T-helper 1 cell (primary cell): ENCODE results near the gene THSD4.
"Not testable (repeated sequence)": the region's sequence is repeated elsewhere in the genome, so short reads cannot be mapped to it uniquely, and the experiment has no call there.

Experiments used
- DNase-seq, 5 donors: peaks; one replicate each; pipeline ENCODE4 v3.0.0-alpha.2; 2012 to 2020

The THSD4 gene

DNA sequence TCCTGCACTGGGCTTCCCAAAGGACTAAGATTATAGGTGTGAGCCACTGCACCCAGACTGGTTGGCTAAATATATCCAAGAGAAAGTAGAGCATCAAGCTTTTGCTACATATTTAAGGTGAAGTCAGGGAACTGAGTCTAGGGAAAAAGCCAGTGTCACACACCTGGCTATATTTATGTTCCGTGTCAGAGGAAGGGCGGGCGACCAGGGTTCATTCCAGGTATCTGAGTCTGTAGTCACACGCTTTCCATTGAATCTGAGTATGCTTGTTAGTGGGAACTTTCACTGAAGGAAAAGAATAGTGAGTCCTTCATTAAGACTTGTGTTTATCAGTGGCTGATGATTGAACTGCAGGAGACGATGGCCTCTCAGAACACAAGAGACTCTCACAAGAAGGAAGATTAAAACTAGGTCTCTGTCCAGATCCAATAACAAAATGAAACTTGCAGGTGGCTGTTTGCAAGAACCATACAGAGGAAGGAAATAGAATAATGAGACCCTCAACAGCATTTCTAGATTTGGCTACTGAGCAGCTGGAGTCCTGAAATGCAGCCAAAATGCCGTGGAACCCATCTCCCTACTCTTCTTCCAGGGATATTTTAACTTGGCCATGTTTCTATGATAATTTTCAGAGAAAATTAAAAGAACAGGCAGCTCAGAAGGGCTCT lies 276.3 kb downstream of the THSD4 start:
- no peak for DNase-seq

GRCh38 chr15:71392861-71393283 lies 277.6 kb downstream of the THSD4 start:
- no peak for DNase-seq

DNA sequence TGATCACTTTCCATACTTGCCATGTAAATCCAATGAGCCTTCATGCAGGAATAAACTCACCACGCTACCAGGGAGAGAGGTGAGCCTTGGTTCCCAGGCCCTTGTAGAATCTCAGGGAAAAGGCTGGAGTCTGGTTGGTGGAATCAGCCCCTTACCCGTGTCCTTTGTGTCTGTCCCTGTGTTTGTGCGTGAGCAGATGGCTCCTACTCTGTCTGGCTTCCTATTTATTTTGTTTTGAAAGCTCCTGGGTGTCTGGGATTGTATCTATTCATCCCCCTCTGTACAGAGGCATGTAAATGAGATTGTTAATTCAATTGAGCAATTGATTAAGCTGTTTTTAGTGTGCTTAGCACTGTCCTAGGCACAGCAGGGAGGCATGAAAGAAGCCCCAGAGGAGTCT lies 278.1 kb downstream of the THSD4 start:
- DNase-seq = no peak

GRCh38 chr15:71396536-71397125 lies 281.4 kb downstream of the THSD4 start:
- DNase-seq = no peak

DNA sequence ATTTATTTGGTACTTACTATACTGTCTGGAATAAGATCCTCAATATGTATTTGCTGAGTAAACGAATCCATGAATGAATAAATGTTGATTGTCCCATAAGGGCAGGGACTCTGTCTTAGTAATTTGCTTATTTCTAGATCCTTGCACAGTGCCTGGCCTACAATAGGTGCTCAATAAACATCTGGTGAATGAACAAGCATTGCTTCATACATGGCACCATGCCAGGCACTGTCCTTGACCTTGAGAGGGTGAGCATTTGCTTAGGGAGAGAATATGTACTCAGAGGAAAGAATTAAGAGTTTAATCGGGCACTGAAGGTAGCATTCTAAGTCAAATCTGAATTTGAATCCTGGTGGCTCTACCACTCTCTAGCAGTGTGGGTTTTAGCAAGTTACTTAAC lies 282.1 kb downstream of the THSD4 start:
- DNase-seq = no peak

DNA sequence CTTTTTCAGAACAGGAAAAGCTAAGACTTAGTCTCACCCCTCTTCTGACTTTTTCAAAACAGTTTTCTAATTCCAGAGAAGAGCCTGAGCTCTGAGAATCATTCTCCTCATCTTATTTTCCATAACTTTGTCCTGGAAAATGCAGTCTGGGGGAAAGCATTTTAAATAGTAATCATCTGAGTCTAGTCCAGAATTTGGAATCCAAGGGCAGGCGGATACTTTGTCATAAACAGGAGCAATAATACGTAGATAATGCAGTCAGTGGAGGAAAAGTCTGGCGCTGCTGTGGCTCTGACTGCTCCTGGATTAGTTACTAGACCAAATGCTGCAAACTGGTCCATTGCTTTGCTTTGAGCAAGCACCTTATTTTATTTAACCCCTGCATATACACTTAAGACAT lies 285.0 kb downstream of the THSD4 start:
- DNase-seq = no peak

GRCh38 chr15:71401728-71402127 lies 286.5 kb downstream of the THSD4 start:
- DNase-seq = not testable (repeated sequence)

DNA sequence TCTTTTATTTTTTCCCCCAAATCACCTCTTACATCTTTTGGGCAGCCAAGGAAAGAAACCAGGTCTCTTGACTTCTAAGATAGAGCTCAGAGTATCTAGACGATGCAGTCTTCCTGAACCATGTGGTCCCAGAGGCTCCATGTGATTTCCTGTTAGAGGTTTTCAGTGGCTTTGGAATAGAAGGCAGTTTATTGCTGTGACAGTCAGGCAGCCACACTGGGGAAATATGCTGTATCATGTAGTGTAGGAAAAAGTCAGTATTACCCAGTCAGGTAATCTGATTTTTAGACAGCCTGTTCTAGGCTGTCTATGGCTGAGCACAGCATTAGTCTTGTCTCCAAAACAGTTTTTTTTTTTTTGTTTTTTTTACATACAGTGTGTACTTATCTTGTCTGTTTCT lies 294.3 kb downstream of the THSD4 start:
- DNase-seq = no peak

- DNase-seq = no peak
Observed at GRCh38 chr15:71410347-71410746, 295.1 kb downstream of the THSD4 start.

DNA sequence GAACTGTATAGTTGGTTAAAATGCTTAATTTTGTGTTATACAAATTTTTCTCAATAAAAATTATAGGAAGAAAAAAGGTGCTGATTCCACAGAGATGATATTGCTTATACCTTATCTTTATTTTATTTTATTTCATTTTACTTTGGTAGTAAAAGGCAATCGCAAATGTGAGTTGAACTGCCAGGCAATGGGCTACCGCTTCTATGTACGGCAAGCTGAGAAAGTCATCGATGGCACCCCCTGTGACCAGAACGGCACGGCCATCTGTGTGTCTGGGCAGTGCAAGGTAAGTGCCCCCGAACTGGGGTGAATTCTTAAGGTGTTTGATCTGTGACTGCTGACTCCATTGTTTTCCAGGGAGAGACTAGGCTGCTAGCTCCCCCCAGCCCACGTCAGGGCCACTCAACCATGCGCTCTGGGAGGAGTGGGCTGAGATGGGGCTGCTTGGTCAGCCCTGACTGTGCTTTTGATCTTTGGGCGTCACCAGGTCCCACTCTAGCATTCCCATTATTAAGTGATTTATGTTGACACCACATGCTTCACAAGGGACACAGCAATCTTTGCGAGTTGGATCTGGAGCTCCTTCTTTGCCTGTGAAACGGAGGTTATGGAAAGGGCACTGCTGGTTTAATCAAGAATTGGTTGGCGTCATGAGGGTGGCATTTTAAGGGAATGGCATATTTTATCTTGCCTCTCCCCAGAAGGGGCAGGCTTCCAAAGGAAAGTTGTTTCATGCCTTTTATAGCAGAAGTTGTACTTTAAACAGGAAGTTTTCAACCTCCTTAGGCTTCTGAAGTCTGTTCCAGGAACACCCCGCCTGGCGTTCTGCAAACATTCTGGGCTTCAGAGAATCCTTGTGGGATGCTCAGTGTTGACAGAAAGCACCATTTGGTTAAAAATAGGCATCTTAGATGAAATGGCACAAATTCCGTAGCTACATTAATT lies 296.5 kb downstream of the THSD4 start:
- no peak for DNase-seq

DNA sequence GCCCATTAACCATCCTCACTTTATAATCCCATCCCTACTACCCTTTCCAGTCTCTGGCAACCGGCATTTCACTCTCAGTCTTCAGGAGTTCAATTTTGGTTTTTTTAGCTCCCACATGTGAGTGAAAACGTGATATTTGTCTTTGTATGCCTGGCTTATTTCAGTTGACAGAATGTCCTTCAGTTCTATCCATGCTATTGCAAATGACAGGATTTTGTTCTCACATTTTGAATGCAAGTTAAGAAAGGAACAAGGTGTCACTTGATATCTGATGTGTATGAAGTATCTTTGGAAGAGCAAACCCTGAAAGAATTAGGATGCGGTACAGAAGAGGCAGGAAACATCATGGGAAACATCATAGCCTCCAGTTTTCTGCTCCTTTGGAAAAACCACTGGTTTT lies 298.1 kb downstream of the THSD4 start:
- no peak for DNase-seq

DNA sequence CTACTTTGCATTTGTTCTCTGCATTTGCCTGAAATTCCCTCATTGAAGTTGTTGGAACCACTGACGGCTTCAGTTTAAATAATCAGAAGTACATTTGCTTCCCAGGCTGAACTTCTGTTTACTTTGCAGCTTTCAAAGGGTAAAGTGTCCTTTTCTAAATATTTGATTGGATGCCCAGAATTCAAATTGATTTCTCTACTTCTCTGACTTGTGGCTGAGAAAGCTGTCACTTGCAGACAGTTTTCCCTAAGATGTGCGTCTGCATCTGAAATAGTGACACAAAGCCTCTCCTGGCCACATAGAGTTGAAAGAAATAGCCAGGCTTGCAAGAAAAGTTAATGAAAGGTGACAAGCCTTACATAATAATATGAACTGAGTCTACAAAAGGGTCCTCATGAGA lies 299.6 kb downstream of the THSD4 start:
- DNase-seq = no peak

DNA sequence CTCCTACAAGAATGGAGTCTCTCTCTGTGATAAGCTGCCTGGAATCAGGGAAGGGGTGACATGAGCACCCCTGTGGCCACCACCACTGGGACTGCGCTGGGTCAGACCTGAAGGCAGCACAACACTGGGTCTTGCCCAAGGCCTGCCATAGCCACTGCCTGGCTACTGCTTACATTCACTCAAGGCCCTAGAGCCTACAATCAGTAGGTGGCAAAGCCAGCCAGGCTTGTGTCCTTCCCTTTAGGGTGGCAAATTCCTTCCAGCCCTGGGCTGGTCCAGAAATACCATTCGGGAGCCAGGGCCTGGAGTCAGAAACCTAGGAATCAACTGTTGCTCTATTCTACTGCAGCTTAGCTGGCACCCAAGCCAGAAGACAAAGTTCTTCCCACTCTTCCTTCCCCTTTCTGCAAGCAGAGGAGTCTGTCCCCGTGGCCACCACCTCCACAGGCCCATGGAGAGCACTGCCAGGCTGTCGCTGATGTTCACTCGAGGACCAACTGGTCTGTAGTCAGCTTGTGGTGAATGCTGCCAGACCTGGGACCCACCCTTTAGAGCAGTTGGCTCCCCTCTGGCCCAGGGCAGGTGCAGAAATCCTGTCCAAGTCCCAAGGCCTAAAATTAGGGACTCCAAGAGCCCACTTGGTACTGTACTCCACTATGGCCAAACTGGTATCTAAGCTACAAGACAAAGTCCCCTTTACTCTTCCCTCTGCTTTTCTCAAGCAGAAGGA lies 307.4 kb downstream of the THSD4 start:
- DNase-seq = no peak

DNA sequence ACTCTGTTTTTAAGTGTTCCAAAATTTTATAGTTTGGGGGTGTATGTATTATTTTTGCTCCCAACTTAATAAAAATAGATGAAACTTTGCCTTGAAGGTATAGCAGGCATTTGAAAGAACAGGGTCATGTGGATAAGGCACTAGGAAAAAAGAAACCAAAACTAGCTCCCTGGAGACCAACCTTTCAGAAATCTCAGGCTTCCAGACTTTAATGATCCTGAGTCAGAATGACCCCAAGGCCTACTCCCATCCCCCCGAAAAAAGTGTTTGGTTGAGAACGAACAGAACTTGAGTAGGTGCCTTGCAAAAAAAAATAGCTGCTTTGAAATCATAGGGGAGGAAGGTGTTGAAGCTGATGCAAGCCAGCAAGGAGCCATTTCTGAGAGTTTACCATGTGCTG lies 309.5 kb downstream of the THSD4 start:
- no peak for DNase-seq

DNA sequence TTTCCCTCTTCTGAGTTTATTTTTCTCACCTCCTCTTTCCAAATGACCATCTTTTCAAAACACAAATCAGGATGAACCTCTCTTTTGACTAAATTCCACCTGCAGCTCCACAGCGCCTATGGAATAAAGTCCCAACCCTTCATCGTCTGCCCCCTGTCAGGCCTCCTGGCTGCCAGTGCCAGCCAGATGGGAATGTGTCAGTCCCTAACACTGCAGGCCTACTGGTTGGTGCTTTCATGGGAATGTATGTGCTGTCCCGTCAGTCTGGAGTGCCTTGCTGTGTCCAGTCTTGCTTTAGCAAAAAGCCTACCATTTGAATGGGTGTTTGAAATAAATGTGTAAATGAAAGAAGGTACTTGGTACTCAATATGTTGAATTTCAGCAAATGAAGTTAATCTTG lies 310.1 kb downstream of the THSD4 start:
- DNase-seq = no peak

GRCh38 chr15:71426792-71427191 lies 311.5 kb downstream of the THSD4 start:
- DNase-seq = no peak

DNA sequence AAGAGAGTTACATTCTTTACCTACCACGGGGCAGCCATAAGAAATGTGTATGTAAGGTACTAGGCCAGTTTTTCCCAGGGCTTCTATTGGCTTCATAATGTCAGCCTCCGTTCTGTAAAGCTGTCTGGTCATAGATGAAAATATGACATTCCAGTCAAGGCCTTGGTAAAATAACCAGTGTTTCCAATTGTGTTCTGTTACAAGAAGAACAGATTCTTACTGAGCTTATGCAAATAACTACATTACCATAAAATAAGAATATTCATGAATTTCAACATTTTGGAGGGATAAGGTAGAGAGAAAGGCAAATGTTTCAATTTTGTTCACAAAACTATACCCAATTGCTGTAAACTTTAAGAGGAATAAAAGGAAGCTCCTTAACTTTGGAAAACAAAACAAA lies 315.5 kb downstream of the THSD4 start:
- DNase-seq = no peak

GRCh38 chr15:71431343-71432336 lies 316.4 kb downstream of the THSD4 start:
- no peak for DNase-seq

DNA sequence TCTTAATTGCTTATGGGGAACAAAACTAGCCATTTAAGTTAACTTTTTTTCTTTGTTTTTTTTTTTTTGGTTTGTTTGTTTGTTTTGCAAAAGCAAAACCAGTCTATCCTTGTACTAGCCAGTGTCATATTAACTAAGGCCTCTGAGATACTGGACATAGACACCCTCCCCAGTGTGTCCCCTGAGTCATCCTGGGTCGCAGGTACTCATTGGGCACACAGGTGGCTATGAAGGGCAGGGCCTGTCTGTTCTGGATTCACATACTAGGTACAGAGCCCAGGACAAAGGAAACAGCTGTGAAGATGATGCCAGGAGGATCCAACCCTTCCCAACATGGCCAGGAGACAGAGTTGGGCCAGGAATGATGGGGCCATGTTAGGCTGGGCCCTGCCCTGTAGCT lies 318.1 kb downstream of the THSD4 start:
- DNase-seq = no peak

GRCh38 chr15:71434774-71435173 lies 319.5 kb downstream of the THSD4 start:
- DNase-seq = no peak

GRCh38 chr15:71435552-71435951 lies 320.3 kb downstream of the THSD4 start:
- DNase-seq = no peak

GRCh38 chr15:71436854-71437253 lies 321.6 kb downstream of the THSD4 start:
- no peak for DNase-seq
